NCI-H2196 (cell line): ENCODE data around the gene LRRC8A.
"Not testable (repeated sequence)": the region's sequence is repeated elsewhere in the genome, so short reads cannot be mapped to it uniquely, and the experiment has no call there.

ENCODE experiments used
- DNase-seq: peaks from one replicate; lab custom pipeline; 2025; ENCODE audit not compliant: unreplicated experiment; lab: John Stamatoyannopoulos, UW

Gene LRRC8A

GRCh38 chr9:128863647-128864046, 18.3 kb upstream of the LRRC8A start:
- DNase-seq, result peak; percentile 63

GRCh38 chr9:128870128-128870940, 11.6 kb upstream of the LRRC8A start:
- DNase-seq, result no peak

- not testable (repeated sequence) for DNase-seq
These were observed 11.0 kb upstream of the LRRC8A start for GRCh38 chr9:128870941-128871265.

GRCh38 chr9:128877852-128878251, 4.1 kb upstream of the LRRC8A start:
- no peak for DNase-seq

GRCh38 chr9:128882677-128883603, 1.0 kb downstream of the LRRC8A start:
- peak; percentile 18 for DNase-seq

GRCh38 chr9:128884164-128884563, 2.2 kb downstream of the LRRC8A start:
- DNase-seq, result no peak

GRCh38 chr9:128885376-128885775, 3.4 kb downstream of the LRRC8A start:
- DNase-seq, result no peak

- DNase-seq, result no peak
These were observed 3.9 kb downstream of the LRRC8A start for GRCh38 chr9:128885798-128886197.

GRCh38 chr9:128886211-128886891, 4.4 kb downstream of the LRRC8A start:
- DNase-seq, result no peak

GRCh38 chr9:128887049-128887448, 5.1 kb downstream of the LRRC8A start:
- no peak for DNase-seq

- DNase-seq, result no peak
These were observed 6.0 kb downstream of the LRRC8A start for GRCh38 chr9:128887914-128888350.

- DNase-seq, result no peak
These were observed 9.6 kb downstream of the LRRC8A start for GRCh38 chr9:128891321-128892220.

GRCh38 chr9:128892221-128892921, 10.4 kb downstream of the LRRC8A start:
- no peak for DNase-seq

- DNase-seq, result no peak
These were observed 11.4 kb downstream of the LRRC8A start for GRCh38 chr9:128893354-128893753.

GRCh38 chr9:128894764-128895163, 12.8 kb downstream of the LRRC8A start:
- DNase-seq, result no peak

- DNase-seq, result no peak
These were observed 13.6 kb downstream of the LRRC8A start for GRCh38 chr9:128895556-128895955.

- no peak for DNase-seq
These were observed 16.4 kb downstream of the LRRC8A start for GRCh38 chr9:128898382-128898781.

- DNase-seq, result no peak
These were observed 17.1 kb downstream of the LRRC8A start for GRCh38 chr9:128898845-128899565.
